ENCODE measurements around the gene SPATA33.

The SPATA33 gene

GRCh38 chr16:89700100-89700648, 42.5 kb downstream of the SPATA33 start:
- TF ChIP-seq ZFX (IDR thresholded peaks at IDR 0.05; ENCODE audit: borderline replicate concordance) = no peak
- TF ChIP-seq CTCF (IDR thresholded peaks at IDR 0.05) = peak; percentile 81

DNA sequence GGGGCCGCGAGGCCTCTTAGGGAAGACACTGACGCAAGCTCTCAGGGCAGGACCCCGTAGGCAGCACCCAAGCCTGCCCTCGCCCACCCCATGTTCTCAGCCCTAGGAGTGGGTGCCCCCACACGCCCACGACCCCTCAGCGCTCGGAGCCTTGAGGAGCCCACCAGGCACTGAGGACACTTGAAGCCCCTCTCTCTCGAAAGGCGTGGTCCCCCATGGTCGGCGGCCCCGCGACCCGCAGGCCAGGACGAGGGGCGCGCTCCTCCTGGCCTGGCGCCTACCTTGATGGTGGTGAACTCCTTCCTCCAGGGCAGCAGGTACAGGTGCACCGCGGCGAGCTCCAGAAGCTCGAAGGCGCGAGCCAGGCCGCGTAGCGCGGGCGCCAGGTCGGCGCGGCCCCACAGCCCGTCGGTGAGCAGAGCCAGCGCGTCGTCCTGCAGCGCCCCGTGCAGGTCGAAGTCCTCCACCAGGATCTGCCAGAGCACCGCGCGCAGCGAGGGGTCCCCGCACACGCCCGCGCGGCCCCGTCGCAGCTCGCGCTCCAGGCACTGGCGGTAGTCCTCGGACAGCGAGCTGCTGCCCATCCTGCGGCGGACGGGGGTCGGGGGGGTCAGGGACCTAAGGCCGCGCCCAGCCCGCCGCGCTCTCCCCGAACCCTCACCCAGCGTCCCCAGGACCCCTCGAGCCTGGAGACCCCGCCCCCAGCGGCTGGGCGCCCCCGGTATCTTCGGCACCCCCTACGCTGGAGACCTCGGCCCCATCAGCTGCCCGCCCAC, 43.2 kb downstream of the SPATA33 start:
- TF ChIP-seq ZFX (IDR thresholded peaks at IDR 0.05; ENCODE audit: borderline replicate concordance) = no peak
- peak; percentile 50 for TF ChIP-seq CTCF (IDR thresholded peaks at IDR 0.05)
- peak overlapping the region; percentile 98 for H3K27ac ChIP-seq

More at GRCh38 chr16:89700100-89700648, 42.5 kb downstream of the SPATA33 start:
- H3K27ac ChIP-seq = peak overlapping the region; percentile 98

GRCh38 chr16:89701425-89702406, 44.1 kb downstream of the SPATA33 start, which contains the start of gene SPATA2L:
TSS of gene SPATA2L (minus strand) at chr16:89701705. CDS start at chr16:89701232, 473 bp downstream.
- no peak for TF ChIP-seq ZFX (IDR thresholded peaks at IDR 0.05; ENCODE audit: borderline replicate concordance)
- TF ChIP-seq CTCF (IDR thresholded peaks at IDR 0.05) = peak; percentile 45; the same call in 1 of the 2 replicates
- H3K27ac ChIP-seq = peak within 1 kb of the TSS; percentile 98

DNA sequence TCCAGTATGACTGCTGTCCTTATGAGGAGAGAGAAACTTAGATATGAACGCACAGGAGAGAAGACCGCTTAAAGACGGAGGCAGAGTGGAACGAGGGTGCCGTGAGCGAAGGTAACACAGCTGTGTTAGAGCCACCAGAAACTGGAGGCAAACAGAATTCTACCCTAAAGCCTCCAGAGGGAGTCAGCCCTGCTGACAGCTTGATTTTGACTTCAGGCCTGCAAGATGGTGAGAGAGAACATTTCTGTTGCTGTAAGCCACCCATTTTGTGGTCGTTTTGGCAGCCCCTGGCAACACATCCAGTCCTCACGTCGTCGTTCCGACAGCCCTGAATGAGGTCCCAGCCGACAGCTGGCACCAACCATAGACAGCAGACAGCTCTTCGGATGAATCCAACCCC, 46.6 kb downstream of the SPATA33 start:
- H3K27ac ChIP-seq = no peak overlapping the region
- TF ChIP-seq ZFX (IDR thresholded peaks at IDR 0.05; ENCODE audit: borderline replicate concordance) (no peak), CTCF (IDR thresholded peaks at IDR 0.05) (no peak)

GRCh38 chr16:89705006-89705405, 47.4 kb downstream of the SPATA33 start:
- TF ChIP-seq CTCF (IDR thresholded peaks at IDR 0.05) (no peak), ZFX (IDR thresholded peaks at IDR 0.05; ENCODE audit: borderline replicate concordance) (no peak)
- H3K27ac ChIP-seq = peak overlapping the region; percentile 39

GRCh38 chr16:89706518-89707260, 49.1 kb downstream of the SPATA33 start:
- H3K27ac ChIP-seq = peak overlapping the region; percentile 39
- TF ChIP-seq ZFX (IDR thresholded peaks at IDR 0.05; ENCODE audit: borderline replicate concordance) (no peak), CTCF (IDR thresholded peaks at IDR 0.05) (no peak)

Measured in 22Rv1 (cell line).